NB4 (cell line): ENCODE measurements around the gene RGS6.

ENCODE experiments used
- CTCF ChIP-seq: IDR thresholded peaks from one replicate; pipeline ENCODE4 v1.5.1; 2012; ENCODE audit warnings: low read depth, low read length
- MAX ChIP-seq: IDR thresholded peaks from 2 replicates; pipeline ENCODE4 v1.6.1; 2011; ENCODE audit warnings: low read depth, low read length
- POLR2A ChIP-seq: IDR thresholded peaks from 2 replicates; pipeline ENCODE4 v1.6.1; 2011; ENCODE audit warnings: mild to moderate bottlenecking; ENCODE audit not compliant: insufficient read length; ENCODE audit errors: extremely low read depth

- TF ChIP-seq CTCF (no peak), POLR2A (no peak), MAX (no peak)
Observed at GRCh38 chr14:72000907-72001306, 68.7 kb downstream of the RGS6 start.
